Activated B cell treated with CpG ODN at 0.5 μM for 24 hours (primary cell): ENCODE measurements around the gene CLIC4. TPM values are rescaled to one million over a fixed set of nuclear protein-coding genes. Genes with fewer than 3 reads are reported as not detected.

Experiments
- ATAC-seq: fragments of 200-7000 bp; cut with Tn5 transposase; one replicate; pipeline ENCODE4 v1.10.0; 2021; ENCODE audit warnings: low read depth, mild to moderate bottlenecking, moderate library complexity
- CTCF ChIA-PET: fragments of 350-600 bp; sonication (Branson Sonifier 250); formaldehyde crosslinking; loops from one replicate; lab custom pipeline; 2021; ENCODE audit warnings: antibody characterized with exemption; lab: Charles Lee
- POLR2A ChIA-PET: fragments of 350-600 bp; sonication (Branson Sonifier 250); formaldehyde crosslinking; loops from one replicate; lab custom pipeline; 2021; ENCODE audit warnings: antibody characterized with exemption; lab: Charles Lee
- DNase-seq: peaks from one replicate; pipeline ENCODE4 v3.0.0; 2022
- H3K27ac Mint-ChIP-seq: one replicate; pipeline ENCODE4 v1.8.0; 2020; ENCODE audit warnings: mixed read lengths
- H3K27me3 Mint-ChIP-seq: one replicate; pipeline ENCODE4 v1.8.0; 2021; ENCODE audit warnings: mixed read lengths
- H3K36me3 Mint-ChIP-seq: one replicate; pipeline ENCODE4 v1.8.0; 2021; ENCODE audit warnings: low read depth, mixed read lengths
- H3K4me1 Mint-ChIP-seq: one replicate; pipeline ENCODE4 v1.8.0; 2021; ENCODE audit warnings: mixed read lengths
- H3K4me3 Mint-ChIP-seq: one replicate; pipeline ENCODE4 v1.8.0; 2020; ENCODE audit warnings: mild to moderate bottlenecking, mixed read lengths
- H3K9me3 Mint-ChIP-seq: one replicate; pipeline ENCODE4 v1.8.0; 2020; ENCODE audit warnings: mixed read lengths
- intact Hi-C: fragments of 100-400 bp; cut with micrococcal nuclease; formaldehyde crosslinking; loops from one replicate; pipeline ENCODE4 v1.15.1; 2024
- total RNA-seq: library from RNA; stranded (reverse); gene quantifications from 2 replicates; pipeline ENCODE4 v1.2.3, GENCODE V29; 2022
- TF ChIP-seq, protein P1 (sequence below): fragments of 200-600 bp; IDR thresholded peaks from one replicate; pipeline ENCODE4 v1.8.0; 2022; ENCODE audit warnings: antibody characterized with exemption, mild to moderate bottlenecking

The CLIC4 gene
- total RNA-seq, 1 donor from 2014 or later = 99.8 TPM

- Mint-ChIP-seq H3K4me3 (no peak overlapping the region), H3K36me3 (no peaks in the 10 kb centered on the region), H3K4me1 (peaks cover 18% of the 10 kb centered on the region), H3K27me3 (peaks cover 17% of the 10 kb centered on the region), H3K9me3 (no peaks in the 10 kb centered on the region), H3K27ac (no peak overlapping the region)
- POLR2A ChIA-PET = interaction anchor here (0.5 kb wide), 1 partner anchor 13 kb away, joined by 9 read pairs; no protein-coding TSS in a partner anchor
- TF ChIP-seq, protein P1, sequence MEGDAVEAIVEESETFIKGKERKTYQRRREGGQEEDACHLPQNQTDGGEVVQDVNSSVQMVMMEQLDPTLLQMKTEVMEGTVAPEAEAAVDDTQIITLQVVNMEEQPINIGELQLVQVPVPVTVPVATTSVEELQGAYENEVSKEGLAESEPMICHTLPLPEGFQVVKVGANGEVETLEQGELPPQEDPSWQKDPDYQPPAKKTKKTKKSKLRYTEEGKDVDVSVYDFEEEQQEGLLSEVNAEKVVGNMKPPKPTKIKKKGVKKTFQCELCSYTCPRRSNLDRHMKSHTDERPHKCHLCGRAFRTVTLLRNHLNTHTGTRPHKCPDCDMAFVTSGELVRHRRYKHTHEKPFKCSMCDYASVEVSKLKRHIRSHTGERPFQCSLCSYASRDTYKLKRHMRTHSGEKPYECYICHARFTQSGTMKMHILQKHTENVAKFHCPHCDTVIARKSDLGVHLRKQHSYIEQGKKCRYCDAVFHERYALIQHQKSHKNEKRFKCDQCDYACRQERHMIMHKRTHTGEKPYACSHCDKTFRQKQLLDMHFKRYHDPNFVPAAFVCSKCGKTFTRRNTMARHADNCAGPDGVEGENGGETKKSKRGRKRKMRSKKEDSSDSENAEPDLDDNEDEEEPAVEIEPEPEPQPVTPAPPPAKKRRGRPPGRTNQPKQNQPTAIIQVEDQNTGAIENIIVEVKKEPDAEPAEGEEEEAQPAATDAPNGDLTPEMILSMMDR = no peak
- intact Hi-C loops = no loop called here
- CTCF ChIA-PET = no interaction called here
- no peak for DNase-seq
- no peak for ATAC-seq
Observed at GRCh38 chr1:24874611-24875234, 129.5 kb downstream of the CLIC4 start.

- Mint-ChIP-seq H3K27ac (no peak overlapping the region), H3K4me1 (peaks cover 18% of the 10 kb centered on the region), H3K4me3 (no peak overlapping the region), H3K27me3 (peaks cover 18% of the 10 kb centered on the region), H3K36me3 (no peaks in the 10 kb centered on the region), H3K9me3 (no peaks in the 10 kb centered on the region)
- TF ChIP-seq, protein P1 = no peak
- ChIA-PET CTCF (no interaction called here), POLR2A (interaction anchor here (0.5 kb wide), 1 partner anchor 13 kb away, joined by 9 read pairs; no protein-coding TSS in a partner anchor)
- ATAC-seq = no peak
- intact Hi-C loops = no loop called here
- DNase-seq = no peak
Observed at GRCh38 chr1:24875257-24875656, 130.0 kb downstream of the CLIC4 start.

DNA sequence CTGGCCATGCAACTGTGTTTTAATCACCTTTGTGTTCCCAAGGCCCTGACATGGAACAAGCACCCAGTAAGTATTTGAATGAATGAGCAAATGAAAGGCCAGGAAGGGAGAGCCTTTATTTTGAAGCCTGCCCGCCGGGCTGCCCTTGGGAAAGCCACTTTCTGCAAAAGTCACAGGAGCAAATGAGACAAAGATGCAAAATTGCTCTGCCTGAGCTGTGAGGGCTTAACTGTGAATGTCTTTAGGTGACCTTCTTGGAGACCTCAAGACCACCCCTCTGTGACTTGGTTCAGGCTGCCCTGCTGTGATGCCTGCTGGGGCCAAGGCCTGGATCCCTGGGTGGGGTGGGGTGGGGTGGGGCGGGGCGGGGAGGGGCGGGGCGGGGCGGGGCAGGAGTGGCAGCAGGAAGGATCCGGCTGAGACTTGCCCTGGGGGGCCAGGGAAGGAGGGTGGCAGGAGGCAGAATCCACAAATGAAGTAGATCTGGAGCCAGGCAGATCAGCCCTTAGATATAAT lies 130.8 kb downstream of the CLIC4 start:
- CTCF ChIA-PET = no interaction called here
- DNase-seq = no peak
- TF ChIP-seq, protein P1 = no peak
- Mint-ChIP-seq H3K27ac (no peak overlapping the region), H3K36me3 (no peaks in the 10 kb centered on the region), H3K9me3 (no peaks in the 10 kb centered on the region), H3K4me1 (peaks cover 11% of the 10 kb centered on the region), H3K4me3 (no peak overlapping the region), H3K27me3 (peaks cover 17% of the 10 kb centered on the region)
- ATAC-seq = no peak
- intact Hi-C loops = no loop called here
- POLR2A ChIA-PET = no interaction called here

GRCh38 chr1:24878045-24878444 lies 132.8 kb downstream of the CLIC4 start:
- peaks cover 15% of the 10 kb centered on the region for H3K27me3 Mint-ChIP-seq
- ATAC-seq = no peak
- CTCF ChIA-PET = no interaction called here

More at GRCh38 chr1:24878045-24878444, 132.8 kb downstream of the CLIC4 start:
- intact Hi-C loops = no loop called here
- DNase-seq = no peak
- POLR2A ChIA-PET = no interaction called here
- Mint-ChIP-seq H3K36me3 (no peaks in the 10 kb centered on the region), H3K9me3 (peaks cover 1% of the 10 kb centered on the region), H3K4me3 (no peak overlapping the region), H3K4me1 (no peaks in the 10 kb centered on the region), H3K27ac (no peak overlapping the region)
- TF ChIP-seq, protein P1 = no peak
